Spleen (tissue), 11 donors: Measurements from ENCODE around the gene TLCD3B. TPM values are rescaled to one million over a fixed set of nuclear protein-coding genes. Genes with fewer than 3 reads are reported as not detected.

Source experiments
- DNase-seq: peaks from one replicate; pipeline ENCODE4 v3.0.0-alpha.2; 2020
- H3K27ac ChIP-seq, 8 donors: fragments of 200-600 bp; sonication (generic) in 7 of 8; 1 replicate in 4 of 8; 2 replicates in 4 of 8; pipeline versions ENCODE4 v1.5.0 to v1.8.0; 2016 to 2021; ENCODE audit warnings: inconsistent platforms in 4 of 8, mild to moderate bottlenecking in 4 of 8, moderate library complexity in 1 of 8
- H3K27me3 ChIP-seq, 7 donors: fragments of 200-600 bp; sonication (generic) in 6 of 7; replicated peaks in 1 of 7; 1 replicate in 4 of 7; 2 replicates in 3 of 7; pipeline versions ENCODE4 v1.5.0 to v1.8.0; 2016 to 2021; ENCODE audit warnings: inconsistent platforms in 3 of 7, mild to moderate bottlenecking in 1 of 7
- H3K36me3 ChIP-seq, 6 donors: fragments of 200-600 bp; sonication (generic) in 5 of 6; 1 replicate in 4 of 6; 2 replicates in 2 of 6; pipeline versions ENCODE4 v1.5.0 to v1.8.0; 2016 to 2021; ENCODE audit warnings: inconsistent platforms in 2 of 6
- H3K4me1 ChIP-seq, 6 donors: fragments of 200-600 bp; sonication (generic) in 5 of 6; 1 replicate in 3 of 6; 2 replicates in 3 of 6; pipeline versions ENCODE4 v1.5.0 to v1.8.0; 2016 to 2021; ENCODE audit warnings: inconsistent platforms in 3 of 6
- H3K4me3 ChIP-seq, 8 donors: fragments of 200-600 bp; sonication (generic) in 7 of 8; 1 replicate in 4 of 8; 2 replicates in 4 of 8; pipeline versions ENCODE4 v1.5.0 to v1.8.0; 2016 to 2021; ENCODE audit warnings: inconsistent platforms in 4 of 8, mild to moderate bottlenecking in 4 of 8, moderate library complexity in 2 of 8
- H3K9me3 ChIP-seq, 8 donors: fragments of 200-600 bp; sonication (generic) in 7 of 8; 1 replicate in 4 of 8; 2 replicates in 4 of 8; pipeline versions ENCODE4 v1.5.0 to v1.8.0; 2016 to 2021; ENCODE audit warnings: inconsistent platforms in 4 of 8
- CTCF ChIP-seq, 11 experiments: fragments of 200-600 bp in 7 of 11; fragments of 450-650 bp in 4 of 11; sonication (generic) in 4 of 11; IDR thresholded peaks in 8 of 11; conservative IDR thresholded peaks in 3 of 11; 1 replicate in 7 of 11; 2 replicates in 4 of 11; pipeline versions ENCODE4 v1.4.0 to v1.8.0; 2016 to 2021; ENCODE audit warnings: antibody characterized with exemption in 11 of 11, inconsistent platforms in 4 of 11, mild to moderate bottlenecking in 1 of 11
- POLR2A ChIP-seq, 3 donors: fragments of 450-650 bp; IDR thresholded peaks; one replicate each; pipeline ENCODE4 v1.5.1; 2017; ENCODE audit warnings: antibody characterized with exemption in 3 of 3, mild to moderate bottlenecking in 1 of 3
- POLR2AphosphoS5 ChIP-seq, 3 donors: sonication (generic); formaldehyde crosslinking; IDR thresholded peaks; one replicate each; pipeline ENCODE4 v1.5.1; 2017; ENCODE audit warnings: antibody characterized with exemption in 3 of 3
- WGBS, 5 donors: extraction: QIAGEN DNeasy Blood & Tissue Kit in 3 of 5; methylation state at CpG; one replicate each; pipeline versions ENCODE4 v1.1.5 to v1.1.7; 2013 to 2018; 5-methylcytosine and 5-hydroxymethylcytosine counted together
- intact Hi-C: fragments of 100-400 bp; cut with DNase I; formaldehyde crosslinking; loops from one replicate; pipeline ENCODE4 v1.15.0; 2023; ENCODE audit warnings: low total_unique reads
- polyA plus RNA-seq, 3 donors: library from polyadenylated mRNA; stranded (reverse); fragments of 200-250 nt; gene quantifications; one replicate each; pipeline ENCODE4 v1.2.1, GENCODE V29; 2013
- total RNA-seq, 7 donors: library from RNA; depleted of rRNA in 3 of 7; stranded (reverse); fragments of >200 nt in 3 of 7; fragmentation: NEBNext Ultra II Directional in 4 of 7; extraction: Animal tissue kit (Norgen Biotek cat#: 25700) in 4 of 7; gene quantifications; one replicate each; pipeline versions ENCODE4 v1.1.0 to v1.2.1, GENCODE V29; 2016 to 2021
- donor health status: healthy with polysubstance abuse.
- donor health status: DM: no; HTN: no; CAD: no; lungs with moderate emphysema.
- donor health status: DM: no; HTN: no; CAD: no.
- donor health status: Bipolar disorder and iron deficiency.
- donor health status: healthy.
- donor health status: DM: no; HTN: no; CAD: no.
- donor health status: DM: yes; HTN: yes; CAD: no.

Gene TLCD3B
- total and polyA plus RNA-seq, 10 donors, result 0.09 to 0.10 TPM; not detected in 8

GRCh38 chr16:30053376-30054015 is 22.4 kb upstream of the TLCD3B start:
- intact Hi-C loops, result no loop called here
- no peaks in the 10 kb centered on the region for H3K9me3 ChIP-seq
- no peak for DNase-seq
- H3K4me1 ChIP-seq, result peaks cover 6 to 37% (median 20%) of the 10 kb centered on the region in 6 donors
- H3K27ac ChIP-seq, result peak overlapping the region in 7 of 8 donors; percentile 22 to 74 (median 62)
- H3K36me3 ChIP-seq, result no peaks in the 10 kb centered on the region
- H3K4me3 ChIP-seq, result peak overlapping the region; percentile 61 to 96 (median 83)
- WGBS, 5 donors, result 8 to 11% (median 9%) methylated on average over 15 to 19 of the region's 19 CpGs
- no peaks in the 10 kb centered on the region for H3K27me3 ChIP-seq
- TF ChIP-seq POLR2A (IDR thresholded peaks at IDR 0.05), result no peak
- no peak for TF ChIP-seq CTCF (IDR thresholded peaks at IDR 0.05 in 8 of 11, conservative IDR thresholded peaks at IDR 0.05 in 3 of 11)
- TF ChIP-seq POLR2AphosphoS5 (IDR thresholded peaks at IDR 0.05), result no peak

- Histone ChIP-seq H3K36me3 (no peaks in the 10 kb centered on the region), H3K27ac (peak overlapping the region in 7 of 8 donors; percentile 22 to 74 (median 62)), H3K9me3 (no peaks in the 10 kb centered on the region), H3K27me3 (no peaks in the 10 kb centered on the region), H3K4me3 (peak overlapping the region; percentile 61 to 96 (median 83)), H3K4me1 (peaks cover 6 to 37% (median 20%) of the 10 kb centered on the region in 6 donors)
- intact Hi-C loops, result no loop called here
- peak; percentile 97 for DNase-seq
- peak; percentile 81 to 91 (median 91) for TF ChIP-seq POLR2AphosphoS5 (IDR thresholded peaks at IDR 0.05)
- no peak for TF ChIP-seq POLR2A (IDR thresholded peaks at IDR 0.05)
- 4 to 6% (median 5%) methylated on average over 43 to 58 of the region's 58 CpGs for WGBS, 5 donors
Observed at GRCh38 chr16:30052671-30053372, 21.8 kb upstream of the TLCD3B start.

GRCh38 chr16:30051518-30051917 is 20.4 kb upstream of the TLCD3B start:
- TF ChIP-seq POLR2A (IDR thresholded peaks at IDR 0.05) (no peak), POLR2AphosphoS5 (IDR thresholded peaks at IDR 0.05) (no peak), CTCF (IDR thresholded peaks at IDR 0.05 in 8 of 11, conservative IDR thresholded peaks at IDR 0.05 in 3 of 11) (no peak)
- H3K4me1 ChIP-seq, result peaks cover 6 to 37% (median 20%) of the 10 kb centered on the region in 6 donors
- no peak overlapping the region for H3K27ac ChIP-seq
- H3K9me3 ChIP-seq, result no peaks in the 10 kb centered on the region
- no peak overlapping the region for H3K4me3 ChIP-seq
- WGBS, 5 donors, result 81 to 91% (median 83%) methylated on average over 3 of the region's 3 CpGs
- H3K36me3 ChIP-seq, result no peaks in the 10 kb centered on the region
- no peak for DNase-seq
- no peaks in the 10 kb centered on the region for H3K27me3 ChIP-seq
- intact Hi-C loops, result no loop called here

GRCh38 chr16:30049871-30050270 is 18.8 kb upstream of the TLCD3B start:
- Histone ChIP-seq H3K4me3 (no peak overlapping the region), H3K4me1 (peaks cover 6 to 31% (median 18%) of the 10 kb centered on the region in 6 donors), H3K27ac (no peak overlapping the region), H3K36me3 (no peaks in the 10 kb centered on the region), H3K27me3 (no peaks in the 10 kb centered on the region), H3K9me3 (no peaks in the 10 kb centered on the region)
- TF ChIP-seq POLR2AphosphoS5 (IDR thresholded peaks at IDR 0.05) (no peak), CTCF (IDR thresholded peaks at IDR 0.05 in 8 of 11, conservative IDR thresholded peaks at IDR 0.05 in 3 of 11) (no peak), POLR2A (IDR thresholded peaks at IDR 0.05) (no peak)
- intact Hi-C loops, result no loop called here
- DNase-seq, result no peak
- WGBS, 5 donors, result 94 to 98% (median 96%) methylated on average over 8 of the region's 8 CpGs
